ENCODE data around the gene AP5Z1.

DNA sequence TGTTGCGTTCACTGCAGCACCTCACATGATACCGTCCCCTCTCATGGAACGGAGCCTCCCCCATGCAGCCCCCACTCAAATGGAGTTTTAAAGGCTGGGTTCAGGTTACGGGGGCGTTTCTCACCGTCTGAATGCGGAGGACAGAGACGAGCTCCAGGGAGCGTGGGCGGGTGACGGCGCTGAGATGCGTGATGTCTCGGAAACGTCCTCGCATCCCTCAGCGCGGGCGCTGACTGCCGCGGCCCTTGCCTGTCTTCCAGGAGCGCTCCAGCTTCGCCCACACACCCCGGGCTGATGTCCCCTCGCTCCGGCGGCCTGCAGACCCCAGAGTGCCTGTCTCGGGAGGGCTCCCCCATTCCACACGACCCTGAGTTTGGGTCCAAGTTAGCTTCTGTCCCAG is 16.6 kb upstream of the AP5Z1 start:
- TF ChIP-seq, protein P1, sequence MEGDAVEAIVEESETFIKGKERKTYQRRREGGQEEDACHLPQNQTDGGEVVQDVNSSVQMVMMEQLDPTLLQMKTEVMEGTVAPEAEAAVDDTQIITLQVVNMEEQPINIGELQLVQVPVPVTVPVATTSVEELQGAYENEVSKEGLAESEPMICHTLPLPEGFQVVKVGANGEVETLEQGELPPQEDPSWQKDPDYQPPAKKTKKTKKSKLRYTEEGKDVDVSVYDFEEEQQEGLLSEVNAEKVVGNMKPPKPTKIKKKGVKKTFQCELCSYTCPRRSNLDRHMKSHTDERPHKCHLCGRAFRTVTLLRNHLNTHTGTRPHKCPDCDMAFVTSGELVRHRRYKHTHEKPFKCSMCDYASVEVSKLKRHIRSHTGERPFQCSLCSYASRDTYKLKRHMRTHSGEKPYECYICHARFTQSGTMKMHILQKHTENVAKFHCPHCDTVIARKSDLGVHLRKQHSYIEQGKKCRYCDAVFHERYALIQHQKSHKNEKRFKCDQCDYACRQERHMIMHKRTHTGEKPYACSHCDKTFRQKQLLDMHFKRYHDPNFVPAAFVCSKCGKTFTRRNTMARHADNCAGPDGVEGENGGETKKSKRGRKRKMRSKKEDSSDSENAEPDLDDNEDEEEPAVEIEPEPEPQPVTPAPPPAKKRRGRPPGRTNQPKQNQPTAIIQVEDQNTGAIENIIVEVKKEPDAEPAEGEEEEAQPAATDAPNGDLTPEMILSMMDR (IDR thresholded peaks at IDR 0.05): no peak
- TF ChIP-seq POLR2AphosphoS5 (IDR thresholded peaks at IDR 0.05) (no peak), POLR2A (IDR thresholded peaks at IDR 0.05; ENCODE audit: low read depth) (no peak)

Measured in esophagus muscularis mucosa (tissue), 3 donors.